OCI-LY7 (cell line): ENCODE results near the gene SYTL5. TPM values are rescaled to one million over a fixed set of nuclear protein-coding genes. Genes with fewer than 3 reads are reported as not detected.

Source experiments
- BruUV-seq: library from RNA; stranded (reverse); fragments of 400-500 nt; replicated peaks from 2 replicates; lab custom pipeline; 2021; lab: Mats Ljungman, UMichigan
- CTCF ChIA-PET: fragments of 300-600 bp; sonication (Branson Sonifier 250); formaldehyde crosslinking; loops from one replicate; lab custom pipeline; 2022; ENCODE audit warnings: antibody characterized with exemption; ENCODE audit not compliant: unreplicated experiment; lab: Charles Lee
- POLR2A ChIA-PET: fragments of 300-600 bp; sonication (Branson Sonifier 250); formaldehyde crosslinking; loops from one replicate; lab custom pipeline; 2022; ENCODE audit warnings: antibody characterized with exemption; lab: Charles Lee
- DNase-seq: peaks from one replicate; pipeline ENCODE4 v3.0.0-alpha.2; 2015; ENCODE audit warnings: low spot score
- H2AFZ ChIP-seq: fragments of 200-600 bp; sonication (generic), shearing (Covaris generic); 2 replicates; pipeline ENCODE4 v1.6.1; 2014; ENCODE audit warnings: mild to moderate bottlenecking, antibody characterized with exemption, low read length, moderate library complexity
- H3K27ac ChIP-seq: fragments of 200-600 bp; sonication (generic); 2 replicates; pipeline ENCODE4 v1.5.1; 2014; ENCODE audit warnings: mixed run types, low read depth, mild to moderate bottlenecking, moderate library complexity, low read length, inconsistent platforms; ENCODE audit not compliant: poor library complexity, severe bottlenecking
- H3K36me3 ChIP-seq: fragments of 200-600 bp; sonication (generic); 2 replicates; pipeline ENCODE4 v1.6.1; 2014; ENCODE audit warnings: mild to moderate bottlenecking, antibody characterized with exemption, low read length, moderate library complexity, mixed read lengths; ENCODE audit not compliant: insufficient read depth
- H3K4me1 ChIP-seq: fragments of 200-600 bp; sonication (generic); 2 replicates; pipeline ENCODE4 v1.5.1; 2014; ENCODE audit warnings: mild to moderate bottlenecking, low read length; ENCODE audit not compliant: insufficient read depth, poor library complexity, severe bottlenecking
- H3K4me2 ChIP-seq: fragments of 200-600 bp; sonication (generic); 2 replicates; pipeline ENCODE4 v1.6.1; 2014; ENCODE audit warnings: mild to moderate bottlenecking, low read length
- H3K4me3 ChIP-seq: fragments of 200-600 bp; sonication (generic); 2 replicates; pipeline ENCODE4 v1.5.1; 2014; ENCODE audit warnings: mild to moderate bottlenecking, low read depth, low read length; ENCODE audit not compliant: poor library complexity, severe bottlenecking
- H3K79me2 ChIP-seq: fragments of 200-600 bp; sonication (generic); 2 replicates; pipeline ENCODE4 v1.6.1; 2016; ENCODE audit warnings: low read depth, mild to moderate bottlenecking, low read length, moderate library complexity, mixed read lengths; ENCODE audit not compliant: insufficient read depth
- H3K9me2 ChIP-seq: fragments of 200-600 bp; sonication (generic); 2 replicates; pipeline ENCODE4 v1.6.1; 2016; ENCODE audit warnings: mild to moderate bottlenecking, low read length, mixed read lengths; ENCODE audit not compliant: insufficient read depth
- H3K9me3 ChIP-seq: fragments of 200-600 bp; sonication (generic); 2 replicates; pipeline ENCODE4 v1.6.1; 2014; ENCODE audit warnings: mild to moderate bottlenecking, mixed run types, low read length, mixed read lengths
- H4K20me1 ChIP-seq: fragments of 200-600 bp; sonication (generic); 2 replicates; pipeline ENCODE4 v1.6.1; 2014; ENCODE audit warnings: mild to moderate bottlenecking, antibody characterized with exemption, low read length, moderate library complexity, mixed read lengths; ENCODE audit not compliant: insufficient read depth
- EZH2phosphoT487 ChIP-seq: fragments of 200-600 bp; sonication (generic); IDR thresholded peaks from 2 replicates; pipeline ENCODE4 v1.6.1; 2018; ENCODE audit warnings: low read depth, borderline replicate concordance, mild to moderate bottlenecking, mixed run types, antibody characterized with exemption, low read length, moderate library complexity, mixed read lengths
- intact Hi-C: fragments of 100-400 bp; cut with micrococcal nuclease; formaldehyde crosslinking; loops from one replicate; pipeline ENCODE4 v1.10.0; 2022; ENCODE audit not compliant: unreplicated experiment
- total RNA-seq, 2 experiments: library from RNA; depleted of rRNA in 1 of 2; stranded (reverse); fragments of >200 nt in 1 of 2; shearing (Covaris generic) in 1 of 2; gene quantifications; 2 replicates each; pipeline ENCODE4 v1.2.3, GENCODE V29; 2014 to 2022
- TF ChIP-seq, protein P1 (sequence below): fragments of 200-600 bp; sonication (generic); conservative IDR thresholded peaks from 2 replicates; pipeline ENCODE4 v1.5.1; 2014; ENCODE audit warnings: mild to moderate bottlenecking, antibody characterized with exemption, low read length, moderate library complexity, mixed read lengths

The SYTL5 gene
- total RNA-seq, 2 experiments from 2014 or later: not detected

DNA sequence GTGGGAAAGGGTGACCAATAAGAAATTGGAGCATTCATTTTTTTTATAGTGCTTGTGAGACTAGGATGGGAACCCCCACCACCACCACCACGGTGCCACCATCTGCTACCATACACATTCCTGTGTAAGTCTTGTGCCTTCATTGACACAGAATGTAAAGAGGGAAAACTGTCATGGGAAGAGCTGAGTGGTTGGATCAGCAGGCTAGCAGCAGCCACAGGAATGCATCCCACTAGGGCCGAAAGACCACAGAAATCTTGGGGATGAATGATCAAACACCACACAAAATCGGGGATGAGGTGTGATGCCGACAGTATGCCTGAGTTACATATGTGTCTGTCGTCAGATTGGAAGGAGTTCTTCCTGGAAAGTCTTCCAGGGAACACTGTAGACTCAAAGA lies 145.1 kb downstream of the SYTL5 start:
- BruUV-seq: no TSS peak
- H3K4me1 ChIP-seq: no peaks in the 10 kb centered on the region
- H3K9me2 ChIP-seq: no peaks in the 10 kb centered on the region
- H4K20me1 ChIP-seq: no peaks in the 10 kb centered on the region
- H3K79me2 ChIP-seq: no peaks in the 10 kb centered on the region
- intact Hi-C loops: no loop called here
- H3K9me3 ChIP-seq: no peaks in the 10 kb centered on the region
- no peak for DNase-seq
- TF ChIP-seq EZH2phosphoT487: no peak
- TF ChIP-seq, protein P1, sequence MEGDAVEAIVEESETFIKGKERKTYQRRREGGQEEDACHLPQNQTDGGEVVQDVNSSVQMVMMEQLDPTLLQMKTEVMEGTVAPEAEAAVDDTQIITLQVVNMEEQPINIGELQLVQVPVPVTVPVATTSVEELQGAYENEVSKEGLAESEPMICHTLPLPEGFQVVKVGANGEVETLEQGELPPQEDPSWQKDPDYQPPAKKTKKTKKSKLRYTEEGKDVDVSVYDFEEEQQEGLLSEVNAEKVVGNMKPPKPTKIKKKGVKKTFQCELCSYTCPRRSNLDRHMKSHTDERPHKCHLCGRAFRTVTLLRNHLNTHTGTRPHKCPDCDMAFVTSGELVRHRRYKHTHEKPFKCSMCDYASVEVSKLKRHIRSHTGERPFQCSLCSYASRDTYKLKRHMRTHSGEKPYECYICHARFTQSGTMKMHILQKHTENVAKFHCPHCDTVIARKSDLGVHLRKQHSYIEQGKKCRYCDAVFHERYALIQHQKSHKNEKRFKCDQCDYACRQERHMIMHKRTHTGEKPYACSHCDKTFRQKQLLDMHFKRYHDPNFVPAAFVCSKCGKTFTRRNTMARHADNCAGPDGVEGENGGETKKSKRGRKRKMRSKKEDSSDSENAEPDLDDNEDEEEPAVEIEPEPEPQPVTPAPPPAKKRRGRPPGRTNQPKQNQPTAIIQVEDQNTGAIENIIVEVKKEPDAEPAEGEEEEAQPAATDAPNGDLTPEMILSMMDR: no peak
- H3K4me2 ChIP-seq: no peak overlapping the region
- no peak overlapping the region for H2AFZ ChIP-seq
- ChIA-PET CTCF (no interaction called here), POLR2A (interaction anchor here (0.6 kb wide), 1 partner anchor 385 kb away, joined by 4 read pairs; no protein-coding TSS in a partner anchor)
- no peaks in the 10 kb centered on the region for H3K36me3 ChIP-seq
- H3K27ac ChIP-seq: no peak overlapping the region
- H3K4me3 ChIP-seq: no peak overlapping the region

DNA sequence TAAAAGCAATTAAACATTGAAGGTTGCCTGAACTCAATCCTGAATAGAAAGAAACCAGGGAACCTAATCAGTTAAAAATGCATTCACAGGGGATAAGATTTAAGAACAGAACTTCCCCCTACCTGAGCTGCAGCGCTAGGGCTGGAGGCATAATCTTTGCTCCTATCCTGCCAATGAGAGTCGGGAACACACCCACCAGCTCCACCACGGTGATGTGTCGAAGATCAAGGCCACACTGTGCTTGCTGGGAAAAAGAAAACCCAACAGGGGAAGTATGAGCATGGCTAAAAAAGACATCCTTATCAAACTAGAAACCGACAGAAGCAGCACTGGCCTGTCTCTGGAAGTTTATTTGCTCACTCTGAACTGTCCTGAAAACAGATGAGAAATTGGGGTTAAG lies 148.0 kb downstream of the SYTL5 start:
- Histone ChIP-seq H3K9me2 (no peaks in the 10 kb centered on the region), H3K9me3 (no peaks in the 10 kb centered on the region), H3K4me3 (no peak overlapping the region), H3K27ac (no peak overlapping the region), H3K4me2 (no peak overlapping the region), H3K79me2 (no peaks in the 10 kb centered on the region), H2AFZ (no peak overlapping the region), H3K36me3 (no peaks in the 10 kb centered on the region), H3K4me1 (no peaks in the 10 kb centered on the region), H4K20me1 (no peaks in the 10 kb centered on the region)
- no peak for TF ChIP-seq EZH2phosphoT487
- TF ChIP-seq, protein P1: no peak
- BruUV-seq: no TSS peak
- no peak for DNase-seq
- CTCF ChIA-PET: no interaction called here
- POLR2A ChIA-PET: no interaction called here
- intact Hi-C loops: no loop called here

DNA sequence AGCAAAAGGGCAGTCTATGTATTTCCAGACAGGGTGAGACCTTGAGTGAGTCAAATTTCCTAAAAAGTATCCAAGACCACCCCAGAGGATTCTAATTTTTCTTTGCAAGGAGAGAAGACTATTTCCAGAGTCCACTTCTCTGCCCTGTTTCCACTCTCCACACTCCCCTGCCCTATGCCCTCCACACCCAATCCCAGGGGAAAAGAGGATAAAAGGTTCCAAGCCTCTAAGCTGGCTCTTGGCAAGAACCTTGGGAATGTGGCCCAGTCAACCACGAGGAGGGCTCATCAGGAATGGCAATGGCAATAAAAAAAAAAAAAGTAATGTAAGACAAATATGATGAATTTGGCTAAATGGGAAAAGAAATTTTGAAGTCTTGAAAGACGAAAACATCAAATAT lies 148.5 kb downstream of the SYTL5 start:
- no peaks in the 10 kb centered on the region for H3K79me2 ChIP-seq
- H3K27ac ChIP-seq: no peak overlapping the region
- H3K4me3 ChIP-seq: no peak overlapping the region
- no peaks in the 10 kb centered on the region for H3K4me1 ChIP-seq
- ChIA-PET POLR2A (no interaction called here), CTCF (no interaction called here)
- H3K9me3 ChIP-seq: no peaks in the 10 kb centered on the region
- no peaks in the 10 kb centered on the region for H4K20me1 ChIP-seq
- BruUV-seq: no TSS peak
- H3K4me2 ChIP-seq: no peak overlapping the region
- DNase-seq: no peak
- TF ChIP-seq EZH2phosphoT487: no peak
- intact Hi-C loops: no loop called here
- H2AFZ ChIP-seq: no peak overlapping the region
- H3K9me2 ChIP-seq: no peaks in the 10 kb centered on the region
- H3K36me3 ChIP-seq: no peaks in the 10 kb centered on the region
